GM21526 (cell line): Measurements from ENCODE around the gene ARHGDIB.
A peak's percentile ranks its signal among the peaks of the same experiment; 100 is the strongest.

Source experiments
- ATAC-seq: cut with Tn5 transposase; IDR thresholded peaks from one replicate; pipeline ENCODE4 v1.9.1; 2021; ENCODE audit warnings: moderate library complexity; ENCODE audit not compliant: unreplicated experiment, low FRiP score

Gene ARHGDIB

DNA sequence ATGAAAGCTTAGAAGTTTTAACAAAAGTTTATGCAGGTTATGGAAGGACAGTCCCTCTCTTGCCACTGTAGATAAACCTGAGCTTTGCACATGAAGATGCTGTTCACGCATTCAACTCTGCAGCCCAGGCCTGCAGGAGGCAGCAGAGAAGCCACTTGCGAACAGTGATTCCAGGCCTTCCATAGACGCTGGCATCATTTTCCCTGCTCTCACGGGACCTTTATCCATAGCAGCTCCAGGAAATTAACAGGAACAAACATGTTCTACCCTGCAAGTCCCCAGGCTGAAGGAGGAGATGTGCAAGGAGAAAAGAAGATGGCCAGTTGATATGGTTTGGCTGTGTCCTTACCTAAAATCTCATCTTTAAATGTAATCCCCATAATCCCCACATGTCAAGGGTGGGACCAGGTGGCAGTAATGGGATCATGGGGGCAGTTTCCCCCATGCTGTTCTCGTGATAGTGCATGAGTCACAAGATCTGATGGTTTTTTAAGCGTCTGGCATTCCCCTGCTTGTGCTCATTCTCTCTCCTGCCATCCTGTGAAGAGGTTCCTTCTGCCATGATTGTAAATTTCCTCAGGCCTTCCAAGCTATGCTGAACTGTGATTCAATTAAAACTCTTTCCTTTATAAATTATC lies 25.1 kb downstream of the ARHGDIB start:
- ATAC-seq, result no peak

DNA sequence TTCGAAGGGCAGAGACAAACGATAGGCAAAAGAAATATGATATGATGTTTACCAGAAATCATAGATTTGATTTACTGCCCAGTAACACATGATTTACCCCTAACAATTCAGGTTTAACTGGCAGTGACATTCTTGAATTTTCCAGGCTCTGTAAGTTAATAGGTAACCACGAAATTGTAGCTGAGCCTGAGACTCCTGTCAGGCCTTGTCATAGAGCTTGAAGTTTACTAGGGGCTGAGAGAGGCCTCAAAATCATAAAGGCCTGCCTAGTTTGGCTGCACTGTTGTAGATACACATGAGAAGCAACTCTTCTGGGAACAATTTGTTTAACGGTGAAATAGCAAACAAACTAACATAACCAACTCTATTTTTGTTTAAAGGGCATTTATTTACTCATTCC lies 26.4 kb downstream of the ARHGDIB start:
- ATAC-seq, result no peak

DNA sequence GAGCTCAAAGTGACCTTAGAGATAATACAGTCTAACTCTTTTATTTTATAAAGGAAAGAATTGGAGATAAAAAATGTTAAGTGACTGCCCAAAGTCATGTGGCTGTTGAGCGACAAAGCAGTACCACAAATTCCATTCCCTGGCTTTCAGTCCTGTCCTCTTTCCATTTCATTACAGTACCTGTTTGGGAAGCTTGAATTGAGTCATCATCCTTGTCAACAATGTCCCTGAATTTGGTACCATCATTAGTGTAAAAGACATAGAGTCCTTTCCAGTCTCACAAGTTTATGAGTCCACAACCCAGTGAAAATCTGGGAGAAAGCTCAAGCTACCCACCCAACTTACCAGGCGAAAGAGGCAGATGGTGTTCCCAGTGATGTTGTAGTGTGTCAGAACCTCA lies 26.9 kb downstream of the ARHGDIB start:
- no peak for ATAC-seq

DNA sequence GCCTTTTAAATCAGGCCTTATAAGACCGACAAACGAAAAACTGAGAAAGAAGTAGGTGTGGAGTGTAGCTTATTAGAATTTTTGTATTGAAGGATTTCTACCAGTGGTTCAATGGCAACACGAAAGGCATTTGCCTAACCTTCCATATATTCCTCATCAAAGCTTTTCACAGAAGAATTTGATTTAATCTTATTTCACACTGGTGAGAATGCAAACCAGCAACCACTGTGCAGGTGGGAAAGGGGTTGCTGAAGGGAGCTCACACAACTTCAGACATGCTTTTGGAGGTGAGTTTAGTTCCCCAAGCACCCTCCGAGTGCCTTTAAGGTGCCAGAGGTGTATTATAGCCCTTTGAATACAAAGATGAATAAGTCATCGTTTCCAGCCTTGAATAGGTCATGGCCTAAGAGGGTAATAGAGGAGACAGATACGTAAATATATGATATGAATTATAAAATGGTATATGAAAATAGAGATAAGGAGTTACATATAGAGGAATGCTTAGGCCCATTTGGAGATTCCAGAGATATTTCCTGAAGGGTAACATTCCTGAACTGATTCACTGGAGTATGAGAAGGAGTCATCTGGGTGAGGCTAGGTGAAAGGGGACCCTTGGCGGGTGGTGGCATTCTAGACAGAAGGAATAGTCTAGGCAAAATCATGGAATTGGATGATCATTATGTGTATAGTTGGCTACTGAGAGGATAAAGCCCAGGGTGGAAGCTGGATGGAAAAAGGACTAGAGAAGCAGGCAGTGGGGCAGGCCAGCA lies 29.4 kb downstream of the ARHGDIB start:
- ATAC-seq, result no peak

DNA sequence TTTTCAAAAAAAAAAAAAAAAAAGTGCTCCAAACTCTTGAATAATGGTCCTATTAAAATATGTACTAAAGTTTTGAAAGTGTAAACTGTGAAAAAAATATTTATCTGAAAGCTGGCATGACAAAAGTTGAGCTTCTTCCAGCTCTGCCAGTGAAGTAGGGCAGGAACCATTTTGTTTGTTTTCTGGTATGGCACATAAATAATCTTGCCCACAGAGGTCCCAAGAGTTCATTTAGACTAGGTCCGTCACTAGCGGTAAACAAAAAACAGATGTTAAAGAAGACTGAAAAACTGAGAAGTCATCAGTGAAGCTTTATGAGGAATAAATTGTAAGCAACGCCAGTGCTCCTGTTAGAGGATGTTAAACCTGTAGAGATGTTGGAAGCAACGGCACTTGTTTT lies 30.0 kb downstream of the ARHGDIB start:
- no peak for ATAC-seq

DNA sequence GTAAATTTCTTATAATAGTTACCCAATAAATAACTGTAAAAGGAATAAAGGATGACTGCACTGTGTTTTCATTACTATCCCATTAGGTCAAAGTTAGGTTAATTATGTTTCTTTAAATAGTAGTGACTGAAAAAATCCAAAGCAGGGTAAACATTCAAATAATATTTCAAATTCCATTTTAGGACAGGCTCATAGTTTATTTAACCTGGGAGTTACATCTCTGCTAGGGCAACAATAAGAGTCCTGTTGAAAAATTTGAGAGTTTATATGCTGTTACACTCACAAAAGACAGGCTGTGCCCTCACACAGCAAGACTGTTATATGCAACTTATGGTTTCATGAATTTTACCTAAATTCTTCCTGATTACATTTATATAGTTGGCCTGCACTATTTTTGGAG lies 31.1 kb downstream of the ARHGDIB start:
- ATAC-seq, result no peak

DNA sequence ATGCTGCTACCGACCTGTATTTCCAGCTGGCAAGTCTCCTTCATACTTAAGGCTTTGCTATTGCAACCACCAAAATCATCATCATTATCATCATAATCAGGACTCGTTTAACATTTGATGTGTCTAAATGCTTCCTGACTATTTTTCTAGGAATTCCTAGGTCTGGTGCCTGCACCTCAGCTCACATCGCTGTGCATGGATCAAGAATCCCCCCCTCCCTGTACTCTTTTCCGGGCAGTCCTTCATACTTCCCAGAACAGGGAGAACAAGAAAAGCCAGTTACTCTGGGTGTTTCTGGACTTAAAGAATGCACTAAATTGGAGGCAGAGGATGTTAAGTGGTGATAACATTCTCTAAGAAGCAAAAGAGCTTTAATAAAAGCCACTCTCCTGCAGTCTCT lies 32.5 kb downstream of the ARHGDIB start:
- ATAC-seq, result no peak

DNA sequence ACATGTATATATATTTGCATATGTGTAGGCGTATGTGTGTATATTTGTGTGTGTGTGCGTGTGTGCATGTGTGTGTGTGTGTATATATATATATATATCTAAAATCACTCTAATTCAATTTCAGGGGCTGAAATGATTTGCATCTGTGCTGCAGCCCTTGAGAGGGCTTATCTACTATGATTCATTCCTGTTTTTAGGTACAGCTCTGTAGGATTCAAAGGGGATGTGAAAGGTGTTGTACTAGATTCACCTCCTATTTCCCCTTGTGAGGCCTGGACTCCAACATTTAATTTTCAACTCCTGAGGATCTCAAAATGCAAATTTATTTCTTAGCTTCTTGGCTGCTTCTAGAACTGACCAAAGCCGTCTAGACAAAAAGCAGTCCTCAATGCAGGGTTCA lies 34.1 kb downstream of the ARHGDIB start:
- ATAC-seq, result peak; percentile 50

DNA sequence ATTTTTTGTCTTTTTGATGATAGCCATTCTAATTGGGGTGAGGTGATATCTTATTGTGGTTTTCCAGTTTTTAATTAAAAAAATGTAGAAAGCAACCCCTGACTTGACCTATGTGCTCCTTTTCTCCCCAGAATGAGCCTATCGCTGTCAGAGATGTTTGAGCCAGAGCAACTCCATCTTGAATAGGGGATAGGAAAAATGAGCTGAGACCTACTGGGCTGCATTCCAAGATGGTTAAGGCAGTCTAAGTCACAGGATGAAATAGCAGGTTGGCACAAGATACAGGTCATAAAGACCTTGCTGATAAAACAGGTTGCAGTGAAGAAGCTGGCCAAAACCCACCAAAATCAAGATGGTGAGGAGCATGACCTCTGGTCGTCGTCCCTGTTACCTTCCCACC lies 36.9 kb downstream of the ARHGDIB start:
- no peak for ATAC-seq

DNA sequence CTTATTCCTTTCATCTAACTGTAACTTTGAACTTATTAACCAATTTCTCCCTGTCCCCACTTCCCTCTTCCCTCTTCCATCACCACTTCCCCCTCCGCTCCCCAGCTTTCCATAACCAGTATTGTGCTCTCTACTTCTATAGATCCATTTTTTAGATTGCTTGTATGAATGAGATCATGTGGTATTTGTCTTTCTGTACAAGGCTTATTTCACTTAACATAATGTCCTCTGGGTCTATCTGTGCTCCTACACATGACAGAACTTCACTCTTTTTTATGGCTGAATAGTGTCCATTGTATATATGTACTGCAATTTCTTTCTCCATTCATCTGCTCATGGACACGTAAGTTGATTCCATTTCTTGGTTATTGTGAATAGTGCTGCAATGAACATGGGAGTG lies 37.5 kb downstream of the ARHGDIB start:
- ATAC-seq, result no peak

DNA sequence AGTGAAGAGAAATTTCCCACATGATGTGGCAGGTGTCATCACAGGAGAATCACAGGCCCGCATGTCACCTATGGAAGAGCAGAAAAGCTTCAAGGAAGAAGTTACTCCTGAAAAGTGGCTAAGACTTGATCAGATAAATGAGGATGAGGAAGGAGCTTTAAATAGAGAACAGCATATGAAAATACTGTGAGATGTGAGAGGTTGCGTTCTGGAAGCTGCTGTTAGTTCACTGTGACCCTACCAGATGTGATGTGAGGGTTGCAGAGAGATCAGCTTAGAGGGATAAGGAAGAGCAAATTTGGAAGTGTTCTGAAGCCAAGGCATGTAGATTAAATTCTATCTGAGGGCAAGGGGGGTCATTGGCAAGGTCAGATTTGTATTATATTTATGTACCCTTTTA lies 40.2 kb downstream of the ARHGDIB start:
- peak; percentile 80 for ATAC-seq

DNA sequence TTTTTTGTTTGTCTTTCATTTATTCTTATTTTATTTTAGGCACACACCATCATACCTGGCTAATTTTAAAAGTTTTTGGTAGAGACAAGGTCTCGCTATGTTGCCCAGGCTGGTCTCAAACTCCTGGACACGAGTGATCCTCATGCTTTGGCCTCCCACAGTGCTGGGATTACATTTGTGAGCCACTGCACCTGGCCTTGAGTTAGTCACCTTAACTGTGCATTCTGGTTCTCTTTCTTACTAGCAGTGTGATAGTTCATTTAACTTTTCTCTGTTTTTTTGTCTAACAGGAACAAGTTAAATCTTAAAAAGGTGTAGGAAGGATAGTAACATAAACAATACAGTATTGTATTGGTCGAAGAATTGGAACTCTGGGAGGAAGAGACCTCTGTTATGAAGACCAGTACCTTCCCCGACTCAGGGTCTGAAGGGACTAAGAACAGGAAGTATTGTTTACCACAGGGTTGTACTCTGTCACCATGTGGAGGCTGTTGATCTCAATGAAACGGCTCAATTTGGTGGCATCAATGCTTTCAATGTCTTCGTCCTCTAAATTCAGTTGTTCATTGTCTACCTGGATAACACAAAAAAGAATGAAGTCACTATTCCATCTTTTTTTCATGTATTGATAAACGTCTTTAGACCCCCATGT lies 40.8 kb downstream of the ARHGDIB start:
- ATAC-seq, result peak; percentile 76

DNA sequence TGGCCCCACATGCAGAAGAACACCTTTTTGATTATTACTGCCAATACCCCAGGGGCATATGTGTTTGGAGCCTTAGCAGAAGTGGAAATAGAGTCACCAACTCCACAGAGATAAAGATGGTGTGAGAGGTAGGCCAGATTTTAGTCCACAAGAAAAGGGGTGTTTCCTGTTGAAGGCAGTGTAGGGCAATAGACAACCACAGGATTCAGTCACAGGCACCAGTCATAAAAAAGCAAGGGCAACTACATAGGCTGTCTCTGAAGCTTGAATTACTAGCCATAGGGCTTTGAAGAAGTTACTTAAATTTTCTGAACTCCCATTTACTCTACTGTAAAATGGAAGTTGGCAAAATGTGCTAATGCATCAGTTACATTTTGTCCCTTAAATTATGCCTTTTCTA lies 41.9 kb downstream of the ARHGDIB start:
- no peak for ATAC-seq

DNA sequence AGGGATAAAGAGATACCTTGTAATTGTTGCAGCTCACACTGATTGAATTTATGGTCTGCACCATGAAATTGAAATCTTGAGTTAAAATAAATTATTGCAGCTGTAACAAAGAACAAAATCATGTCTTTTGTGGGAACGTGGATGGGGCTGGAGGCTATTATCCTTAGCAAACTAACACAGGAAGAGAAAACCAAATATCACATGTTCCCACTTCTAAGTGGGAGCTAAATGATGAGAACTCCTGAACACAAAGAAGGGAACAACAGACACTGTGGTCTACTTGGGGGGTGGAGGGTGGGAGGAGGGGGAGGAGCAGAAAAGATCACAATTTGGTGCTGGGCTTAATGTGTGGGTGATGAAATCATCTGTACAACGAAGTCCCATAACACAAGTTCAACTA lies 45.7 kb downstream of the ARHGDIB start:
- no peak for ATAC-seq

DNA sequence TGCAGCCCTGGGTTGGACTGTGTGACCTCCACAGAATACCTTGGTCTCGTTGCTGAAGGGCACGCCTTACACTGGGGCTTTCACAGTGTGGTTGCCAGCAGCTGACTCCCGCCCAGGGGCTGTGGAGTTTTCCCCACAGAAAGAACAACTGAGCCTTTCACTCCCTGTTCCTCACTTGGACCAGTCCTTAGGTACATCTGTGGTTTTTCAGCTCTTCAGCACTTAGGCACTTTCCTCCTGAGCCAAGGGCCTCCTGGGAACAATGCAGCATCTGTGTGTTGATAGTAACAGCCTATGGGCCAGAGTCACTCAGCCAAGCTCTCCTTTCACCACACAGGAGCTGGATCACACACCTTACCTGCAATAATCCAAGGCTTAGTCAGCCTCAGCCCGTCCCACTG lies 48.0 kb downstream of the ARHGDIB start:
- ATAC-seq, result no peak

DNA sequence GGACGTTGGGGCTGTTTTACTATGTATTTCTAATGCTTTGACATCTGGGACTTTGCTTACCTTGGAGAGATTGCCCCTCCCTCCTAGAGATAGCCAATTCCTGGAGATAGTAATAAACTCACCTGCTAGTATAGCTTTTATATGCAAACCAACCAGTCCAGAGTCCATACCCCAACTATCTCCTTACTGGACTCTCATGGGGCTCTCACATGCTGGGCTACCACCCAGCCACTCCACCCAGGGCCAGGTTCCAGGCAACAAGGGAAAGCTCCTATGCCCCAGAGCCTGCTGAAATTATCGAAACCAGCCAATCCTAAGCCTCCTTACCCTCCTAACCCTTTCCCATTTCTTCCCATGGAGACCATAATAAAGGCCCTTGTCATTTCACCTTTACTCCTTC lies 50.3 kb downstream of the ARHGDIB start:
- ATAC-seq, result no peak

DNA sequence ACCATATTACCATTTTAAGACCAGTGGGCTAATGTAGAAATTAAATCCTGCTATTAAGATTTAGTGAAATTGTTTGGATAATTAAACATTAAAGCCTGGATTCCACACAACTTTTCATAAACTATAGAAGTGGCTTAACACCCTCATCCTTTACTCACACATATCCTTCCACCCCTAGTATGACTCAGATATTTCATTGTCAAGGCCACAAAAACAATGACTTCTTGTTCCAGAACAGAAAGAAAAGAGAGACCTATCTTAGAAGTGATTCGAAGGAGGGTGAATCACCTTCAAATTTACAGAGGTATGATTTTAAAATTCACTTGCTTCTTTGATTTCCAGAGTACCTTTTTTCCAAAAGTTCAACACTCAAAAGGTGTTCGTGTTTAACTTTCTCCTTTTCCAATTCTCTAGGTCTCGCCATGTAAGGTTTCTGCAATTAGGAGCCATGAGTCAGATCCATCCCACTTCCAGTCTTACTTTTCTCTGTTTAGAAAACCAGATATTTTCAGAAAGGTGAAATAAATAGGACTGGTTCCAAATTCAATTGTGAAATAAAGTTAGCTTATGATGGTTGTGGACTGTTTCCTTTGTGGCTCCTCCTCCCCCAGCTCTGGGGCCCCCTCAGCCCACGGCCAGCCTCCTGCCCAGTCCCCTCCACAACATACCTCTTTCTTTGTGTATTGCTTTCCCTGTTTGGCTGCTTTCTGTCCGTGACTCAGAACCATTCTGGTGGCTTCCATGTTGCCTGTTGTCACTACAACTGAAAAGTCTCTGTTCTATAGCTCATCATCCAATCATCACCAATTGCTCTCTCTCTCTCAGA lies 51.1 kb downstream of the ARHGDIB start:
- no peak for ATAC-seq

DNA sequence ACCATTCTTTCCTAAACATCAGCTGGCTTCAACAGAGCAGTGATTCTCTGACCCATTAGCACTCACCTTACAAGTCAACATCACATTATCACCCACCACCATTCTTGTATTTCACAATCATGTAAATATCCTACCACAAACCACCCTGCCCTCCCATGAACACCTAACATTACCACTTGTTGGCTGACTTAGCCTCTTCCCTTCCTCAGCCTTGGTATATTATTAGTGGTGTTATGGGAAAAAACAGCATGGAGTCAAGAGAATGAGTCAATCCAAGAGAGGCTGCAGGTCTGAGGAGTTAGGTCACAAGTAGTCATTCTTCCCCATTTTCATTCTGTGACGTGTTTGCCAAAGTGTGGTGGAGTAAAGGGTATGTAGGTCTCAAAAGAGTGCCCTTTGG lies 53.4 kb downstream of the ARHGDIB start:
- ATAC-seq, result no peak

DNA sequence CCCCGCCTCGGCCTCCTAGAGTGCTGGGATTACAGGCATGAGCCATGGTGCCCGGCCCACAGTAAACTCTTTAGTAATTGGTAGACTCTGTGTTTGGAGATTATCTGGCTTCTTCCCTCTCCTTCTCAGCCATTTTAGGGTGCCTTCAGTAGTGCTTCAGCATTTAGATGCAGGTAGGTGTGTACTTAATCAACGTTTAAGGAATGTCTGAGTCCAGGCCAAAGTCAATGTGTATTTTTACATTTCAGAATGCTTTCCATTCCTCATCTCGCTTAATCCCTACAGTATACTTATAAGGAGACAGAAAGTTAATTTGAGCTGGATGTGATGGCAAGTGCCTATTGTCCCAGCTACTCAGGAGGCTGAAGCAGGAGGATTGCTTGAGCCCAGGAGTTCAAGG lies 55.3 kb downstream of the ARHGDIB start:
- no peak for ATAC-seq

DNA sequence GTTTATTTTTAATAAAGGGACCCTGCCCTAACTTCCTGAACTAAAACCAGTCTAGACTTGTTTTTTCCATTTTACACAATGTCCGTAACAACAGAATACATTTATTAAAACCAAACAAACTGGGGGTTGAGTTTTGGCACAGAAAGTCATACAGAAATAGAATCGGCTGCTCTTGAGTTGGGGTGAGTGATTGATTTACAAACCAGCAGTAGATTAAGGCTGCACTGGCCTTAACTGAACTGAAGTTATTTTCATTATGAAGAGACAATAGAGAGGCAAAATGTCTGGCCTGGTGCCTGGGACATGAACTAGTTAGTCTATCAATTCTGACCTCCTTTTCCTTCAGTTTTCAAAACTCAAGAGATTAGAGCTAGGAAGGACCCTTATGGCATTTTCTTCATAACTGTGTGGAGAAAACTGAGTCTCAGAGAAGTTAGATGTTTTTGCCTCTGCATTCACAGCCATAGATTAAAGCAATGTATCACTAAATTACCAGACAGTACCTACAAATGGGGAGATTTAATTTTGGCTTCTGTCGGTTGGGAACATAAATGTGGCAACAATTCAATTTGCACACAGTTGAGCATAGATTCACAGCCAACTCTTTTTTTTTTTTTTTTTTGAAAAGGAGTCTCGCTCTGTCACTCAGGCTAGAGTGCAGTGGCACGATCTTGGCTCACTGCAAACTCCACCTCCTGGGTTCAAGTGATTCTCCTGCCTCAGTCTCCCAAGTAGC lies 56.0 kb downstream of the ARHGDIB start:
- ATAC-seq, result no peak
